Immature natural killer cell (primary cell): ENCODE results near the gene VAPB. TPM values are rescaled to one million over a fixed set of nuclear protein-coding genes. Genes with fewer than 3 reads are reported as not detected.
"Not testable (repeated sequence)": the region's sequence is repeated elsewhere in the genome, so short reads cannot be mapped to it uniquely, and the experiment has no call there.

ENCODE experiments used
- DNase-seq, 3 donors: peaks; one replicate each; pipeline ENCODE4 v3.0.0; 2022; ENCODE audit warnings: mixed read lengths in 1 of 3
- H3K27ac Mint-ChIP-seq, 6 donors: one replicate each; pipeline ENCODE4 v1.8.0; 2020; ENCODE audit warnings: mixed read lengths in 6 of 6, mild to moderate bottlenecking in 5 of 6, inconsistent platforms in 4 of 6, moderate library complexity in 3 of 6
- H3K27me3 Mint-ChIP-seq, 3 donors: one replicate each; pipeline ENCODE4 v1.8.0; 2020 to 2021; ENCODE audit warnings: low read depth in 3 of 3, mild to moderate bottlenecking in 3 of 3, mixed read lengths in 3 of 3, moderate library complexity in 3 of 3, inconsistent platforms in 1 of 3
- H3K36me3 Mint-ChIP-seq, 3 donors: one replicate each; pipeline ENCODE4 v1.8.0; 2020; ENCODE audit warnings: mixed read lengths in 3 of 3, inconsistent platforms in 2 of 3, mild to moderate bottlenecking in 2 of 3
- H3K4me1 Mint-ChIP-seq, 2 donors: one replicate each; pipeline ENCODE4 v1.8.0; 2020; ENCODE audit warnings: inconsistent platforms in 2 of 2, mild to moderate bottlenecking in 2 of 2, mixed read lengths in 2 of 2, moderate library complexity in 1 of 2
- H3K4me3 Mint-ChIP-seq, 5 donors: one replicate each; pipeline ENCODE4 v1.8.0; 2020; ENCODE audit warnings: mild to moderate bottlenecking in 5 of 5, mixed read lengths in 5 of 5, inconsistent platforms in 3 of 5, moderate library complexity in 3 of 5
- H3K9me3 Mint-ChIP-seq, 6 donors: one replicate each; pipeline ENCODE4 v1.8.0; 2020; ENCODE audit warnings: mild to moderate bottlenecking in 6 of 6, mixed read lengths in 6 of 6, inconsistent platforms in 4 of 6, moderate library complexity in 3 of 6
- polyA plus RNA-seq, 3 donors: library from polyadenylated mRNA; unstranded; fragments of 300-500 nt; fragmentation: Illumina TruSeq; gene quantifications; one replicate each; pipeline ENCODE4 v1.2.3, GENCODE V29; 2021

The VAPB gene
- polyA plus RNA-seq, 3 donors from 2014 or later: 9.2 to 26.1 (median 22.8) TPM

- no peaks in the 10 kb centered on the region for H3K27me3 Mint-ChIP-seq
- H3K4me3 Mint-ChIP-seq: no peak overlapping the region
- no peak overlapping the region for H3K27ac Mint-ChIP-seq
- H3K9me3 Mint-ChIP-seq: no peaks in the 10 kb centered on the region
- peaks cover 0 to 36% of the 10 kb centered on the region in 2 donors for H3K4me1 Mint-ChIP-seq
- no peak for DNase-seq
- no peaks in the 10 kb centered on the region for H3K36me3 Mint-ChIP-seq
Measured at GRCh38 chr20:58405504-58406291, 16.7 kb downstream of the VAPB start.

GRCh38 chr20:58406422-58407001 lies 17.5 kb downstream of the VAPB start:
- Mint-ChIP-seq H3K4me3 (no peak overlapping the region), H3K9me3 (no peaks in the 10 kb centered on the region), H3K36me3 (no peaks in the 10 kb centered on the region), H3K27me3 (no peaks in the 10 kb centered on the region), H3K27ac (peak overlapping the region in 4 of 6 donors; percentile 9 to 51 (median 17)), H3K4me1 (peaks cover 0 to 37% of the 10 kb centered on the region in 2 donors)
- no peak for DNase-seq

- Mint-ChIP-seq H3K27ac (peak overlapping the region; percentile 45 to 86 (median 66)), H3K36me3 (no peaks in the 10 kb centered on the region), H3K27me3 (no peaks in the 10 kb centered on the region), H3K4me1 (peaks cover 5 to 38% of the 10 kb centered on the region in 2 donors), H3K9me3 (no peaks in the 10 kb centered on the region), H3K4me3 (peak overlapping the region in 1 of 5 donors; percentile 38)
- DNase-seq: no peak
Measured at GRCh38 chr20:58407201-58407873, 18.3 kb downstream of the VAPB start.

GRCh38 chr20:58407966-58408557 lies 19.0 kb downstream of the VAPB start:
- H3K4me3 Mint-ChIP-seq: peak overlapping the region; percentile 20 to 72 (median 41)
- no peaks in the 10 kb centered on the region for H3K9me3 Mint-ChIP-seq
- no peaks in the 10 kb centered on the region for H3K27me3 Mint-ChIP-seq
- H3K36me3 Mint-ChIP-seq: no peaks in the 10 kb centered on the region
- peak overlapping the region; percentile 45 to 86 (median 68) for H3K27ac Mint-ChIP-seq
- no peak for DNase-seq
- peaks cover 10 to 38% of the 10 kb centered on the region in 2 donors for H3K4me1 Mint-ChIP-seq

GRCh38 chr20:58408603-58409246 lies 19.7 kb downstream of the VAPB start:
- no peaks in the 10 kb centered on the region for H3K27me3 Mint-ChIP-seq
- no peak for DNase-seq
- H3K27ac Mint-ChIP-seq: peak overlapping the region; percentile 45 to 86 (median 68)
- peak overlapping the region; percentile 22 to 72 (median 41) for H3K4me3 Mint-ChIP-seq
- H3K4me1 Mint-ChIP-seq: peaks cover 10 to 38% of the 10 kb centered on the region in 2 donors
- H3K9me3 Mint-ChIP-seq: no peaks in the 10 kb centered on the region
- no peaks in the 10 kb centered on the region for H3K36me3 Mint-ChIP-seq

- not testable (repeated sequence) for H3K27ac Mint-ChIP-seq, H3K36me3 Mint-ChIP-seq, DNase-seq, H3K27me3 Mint-ChIP-seq, H3K9me3 Mint-ChIP-seq, H3K4me3 Mint-ChIP-seq
- peaks cover 40 to 54% of the 10 kb centered on the region in 2 donors for H3K4me1 Mint-ChIP-seq
Measured at GRCh38 chr20:58414216-58414615, 25.2 kb downstream of the VAPB start.

- H3K9me3 Mint-ChIP-seq, H3K27me3 Mint-ChIP-seq, DNase-seq, H3K4me3 Mint-ChIP-seq: not testable (repeated sequence)
- Mint-ChIP-seq H3K36me3 (peaks cover 0 to 10% (median 9%) of the 10 kb centered on the region in 3 donors), H3K4me1 (peaks cover 35 to 58% of the 10 kb centered on the region in 2 donors), H3K27ac (peak overlapping the region in 5 of 6 donors; percentile 34 to 55 (median 45))
Measured at GRCh38 chr20:58414786-58415185, 25.8 kb downstream of the VAPB start.

GRCh38 chr20:58416057-58416456 lies 27.0 kb downstream of the VAPB start:
- Mint-ChIP-seq H3K27me3 (no peaks in the 10 kb centered on the region), H3K4me1 (peaks cover 26 to 58% of the 10 kb centered on the region in 2 donors), H3K36me3 (peaks cover 0 to 16% (median 9%) of the 10 kb centered on the region in 3 donors), H3K9me3 (no peaks in the 10 kb centered on the region), H3K4me3 (peak overlapping the region in 3 of 5 donors; percentile 7 to 42 (median 22)), H3K27ac (peak overlapping the region; percentile 48 to 77 (median 67))
- no peak for DNase-seq

- Mint-ChIP-seq H3K4me1 (peaks cover 26 to 56% of the 10 kb centered on the region in 2 donors), H3K27ac (peak overlapping the region; percentile 48 to 77 (median 67)), H3K4me3 (peak overlapping the region in 3 of 5 donors; percentile 12 to 42 (median 16))
Measured at GRCh38 chr20:58416835-58417234, 27.8 kb downstream of the VAPB start.

GRCh38 chr20:58417438-58417837 lies 28.4 kb downstream of the VAPB start:
- H3K27me3 Mint-ChIP-seq: no peaks in the 10 kb centered on the region
- DNase-seq: no peak
- peaks cover 0 to 16% (median 9%) of the 10 kb centered on the region in 3 donors for H3K36me3 Mint-ChIP-seq
- no peaks in the 10 kb centered on the region for H3K9me3 Mint-ChIP-seq
- H3K4me3 Mint-ChIP-seq: no peak overlapping the region
- peak overlapping the region in 5 of 6 donors; percentile 10 to 77 (median 53) for H3K27ac Mint-ChIP-seq
- peaks cover 24 to 52% of the 10 kb centered on the region in 2 donors for H3K4me1 Mint-ChIP-seq

More at GRCh38 chr20:58416835-58417234, 27.8 kb downstream of the VAPB start:
- no peaks in the 10 kb centered on the region for H3K27me3 Mint-ChIP-seq
- DNase-seq: no peak
- no peaks in the 10 kb centered on the region for H3K9me3 Mint-ChIP-seq
- peaks cover 0 to 16% (median 9%) of the 10 kb centered on the region in 3 donors for H3K36me3 Mint-ChIP-seq

GRCh38 chr20:58418949-58419748 lies 30.1 kb downstream of the VAPB start:
- Mint-ChIP-seq H3K9me3 (no peaks in the 10 kb centered on the region), H3K27me3 (no peaks in the 10 kb centered on the region), H3K4me3 (no peak overlapping the region), H3K36me3 (peaks cover 0 to 16% (median 9%) of the 10 kb centered on the region in 3 donors), H3K27ac (peak overlapping the region in 3 of 6 donors; percentile 2 to 48 (median 39)), H3K4me1 (peaks cover 24 to 48% of the 10 kb centered on the region in 2 donors)
- no peak for DNase-seq

- no peak for DNase-seq
- no peak overlapping the region for H3K4me3 Mint-ChIP-seq
- H3K27ac Mint-ChIP-seq: peak overlapping the region in 1 of 6 donors; percentile 35
- peaks cover 0 to 2% (median 0%) of the 10 kb centered on the region in 3 donors for H3K27me3 Mint-ChIP-seq
- H3K36me3 Mint-ChIP-seq: peaks cover 4 to 17% (median 6%) of the 10 kb centered on the region in 3 donors
- H3K4me1 Mint-ChIP-seq: peaks cover 19 to 41% of the 10 kb centered on the region in 2 donors
- H3K9me3 Mint-ChIP-seq: no peaks in the 10 kb centered on the region
Measured at GRCh38 chr20:58420798-58421496, 31.9 kb downstream of the VAPB start.
